Epithelial cell of prostate (primary cell): ENCODE results near the gene CST5.
"Not testable (repeated sequence)": the region's sequence is repeated elsewhere in the genome, so short reads cannot be mapped to it uniquely, and the experiment has no call there.

Source experiments
- DNase-seq: peaks from one replicate; pipeline ENCODE4 v3.0.0-alpha.2; 2011; ENCODE audit warnings: low read depth, low spot score
- H3K27ac ChIP-seq: fragments of 450-650 bp; 2 replicates; pipeline ENCODE4 v1.5.1; 2017; ENCODE audit warnings: mild to moderate bottlenecking

Gene CST5, protein sequence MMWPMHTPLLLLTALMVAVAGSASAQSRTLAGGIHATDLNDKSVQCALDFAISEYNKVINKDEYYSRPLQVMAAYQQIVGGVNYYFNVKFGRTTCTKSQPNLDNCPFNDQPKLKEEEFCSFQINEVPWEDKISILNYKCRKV

DNA sequence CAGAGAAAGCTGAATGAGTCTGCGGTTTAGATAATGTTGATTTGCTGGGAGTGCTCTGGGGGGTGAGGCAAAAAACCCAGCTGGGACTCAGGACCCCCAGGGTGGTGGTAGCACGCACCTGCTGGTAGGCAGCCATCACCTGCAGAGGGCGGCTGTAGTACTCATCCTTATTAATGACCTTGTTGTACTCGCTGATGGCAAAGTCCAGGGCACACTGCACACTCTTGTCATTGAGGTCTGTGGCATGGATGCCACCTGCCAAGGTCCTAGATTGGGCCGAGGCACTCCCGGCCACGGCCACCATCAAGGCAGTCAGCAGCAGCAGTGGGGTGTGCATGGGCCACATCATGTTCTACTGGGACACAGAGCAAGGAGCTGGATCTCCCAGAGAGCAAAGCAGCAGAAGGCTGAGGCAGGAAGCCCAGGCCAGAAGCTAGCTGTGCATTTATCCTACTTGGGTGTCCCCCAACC is at the start of gene CST5:
Gene CST5 (minus strand): TSS at position 421 of the 471 bp plus-strand sequence. CDS start 72 bp downstream, at position 349.
- no peak for DNase-seq
- H3K27ac ChIP-seq = no peak within 1 kb of the TSS

DNA sequence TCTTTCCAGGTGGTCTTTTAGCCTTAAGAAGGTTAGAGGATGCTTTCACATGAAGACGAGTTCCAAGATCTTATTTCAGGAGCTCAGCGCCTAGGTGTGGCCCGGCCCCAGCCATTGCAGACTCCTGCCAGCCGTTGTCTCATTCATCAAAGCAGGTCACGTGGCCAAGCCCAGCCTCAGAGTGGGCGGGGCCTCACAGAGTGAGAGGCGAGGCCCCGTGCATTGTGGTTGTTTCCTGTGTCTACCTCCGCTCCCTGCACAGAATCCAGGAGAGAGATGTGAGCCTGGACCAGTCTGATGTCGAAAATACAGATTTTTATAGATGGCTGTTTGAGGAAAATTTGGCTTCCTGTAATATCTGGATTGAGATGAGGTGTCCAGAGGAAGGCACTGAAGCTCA is 49.2 kb upstream of the CST5 start:
- H3K27ac ChIP-seq = no peak overlapping the region
- no peak for DNase-seq

DNA sequence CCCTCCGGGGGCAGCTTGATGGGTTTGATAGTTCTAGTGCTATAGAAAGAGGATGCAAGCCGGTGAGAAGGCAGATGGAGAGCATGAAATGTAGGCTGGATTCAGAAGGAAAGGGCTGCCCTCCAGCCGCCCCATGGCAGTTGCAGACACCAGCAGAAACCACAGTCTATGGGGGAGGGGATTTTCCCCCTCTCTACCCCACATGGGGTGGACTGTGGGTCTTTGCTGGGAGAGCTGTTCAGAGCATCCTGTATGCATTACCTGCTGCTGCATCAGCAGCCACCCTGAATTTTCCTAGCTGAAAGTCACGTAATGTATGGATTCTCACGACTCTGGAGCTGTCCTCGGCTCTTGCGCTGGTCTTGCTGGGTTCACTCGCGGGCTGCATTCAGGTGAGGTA is 48.8 kb upstream of the CST5 start:
- H3K27ac ChIP-seq = no peak overlapping the region
- DNase-seq = no peak

DNA sequence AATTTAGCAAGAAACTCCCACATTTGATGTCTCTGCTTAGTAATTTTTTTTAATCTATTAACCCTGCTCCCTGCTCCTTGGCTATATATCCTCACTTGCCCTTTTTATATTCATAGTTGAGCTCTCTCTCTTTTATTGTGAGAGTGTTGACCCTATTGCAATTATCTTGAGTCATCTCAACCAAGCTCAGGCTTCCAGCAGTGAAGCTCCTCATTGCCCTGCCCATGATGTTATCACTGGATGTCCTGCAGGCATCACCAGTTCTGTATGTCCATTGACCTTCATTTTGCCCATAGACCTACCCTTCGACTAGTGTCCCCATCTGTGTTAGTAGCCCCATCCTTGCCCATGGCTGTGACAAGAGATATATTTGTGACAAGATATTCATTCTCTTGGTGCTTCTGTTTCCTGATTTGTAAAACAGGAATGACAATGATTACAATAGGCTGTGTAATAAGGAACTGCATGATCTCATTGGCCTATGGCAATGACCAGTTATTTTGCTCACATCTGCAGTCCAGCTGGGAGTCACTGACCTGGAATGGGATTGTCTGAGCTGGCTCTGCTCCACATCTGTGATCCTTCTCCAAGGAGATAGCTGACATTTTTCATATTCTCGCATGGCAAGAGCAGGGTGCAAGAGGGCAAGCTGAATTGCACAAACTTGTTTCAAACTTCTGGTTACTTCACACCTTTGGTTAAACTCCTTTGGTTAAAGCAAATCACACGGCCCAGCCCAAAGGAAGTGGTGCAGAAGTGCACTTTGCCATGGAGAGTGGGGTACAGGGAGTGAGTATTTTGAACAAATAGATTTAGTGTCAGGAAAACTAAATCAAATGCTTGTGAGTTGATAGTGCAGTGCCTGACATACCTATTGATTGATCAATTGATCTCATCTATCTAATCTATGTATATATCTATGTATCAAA is 47.7 kb upstream of the CST5 start:
- DNase-seq = no peak
- no peak overlapping the region for H3K27ac ChIP-seq

DNA sequence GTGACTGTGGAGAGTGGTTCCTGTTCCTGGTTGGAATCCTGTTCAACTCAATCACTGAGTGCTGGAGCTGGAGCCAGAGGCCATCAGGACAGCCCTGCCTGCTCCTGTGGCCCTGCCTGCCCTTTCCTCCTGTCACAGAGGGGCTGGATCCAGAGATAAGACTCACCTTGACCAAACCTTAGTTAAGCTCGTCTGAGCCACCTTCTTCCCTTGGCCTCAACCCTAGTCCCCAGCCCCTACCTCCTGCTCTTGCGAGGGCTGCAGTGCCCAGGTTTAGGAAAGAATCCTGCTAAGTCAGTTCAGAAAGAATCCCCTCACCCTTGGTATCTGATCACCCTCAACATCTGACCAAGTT is 47.0 kb upstream of the CST5 start:
- DNase-seq = no peak
- H3K27ac ChIP-seq = no peak overlapping the region

DNA sequence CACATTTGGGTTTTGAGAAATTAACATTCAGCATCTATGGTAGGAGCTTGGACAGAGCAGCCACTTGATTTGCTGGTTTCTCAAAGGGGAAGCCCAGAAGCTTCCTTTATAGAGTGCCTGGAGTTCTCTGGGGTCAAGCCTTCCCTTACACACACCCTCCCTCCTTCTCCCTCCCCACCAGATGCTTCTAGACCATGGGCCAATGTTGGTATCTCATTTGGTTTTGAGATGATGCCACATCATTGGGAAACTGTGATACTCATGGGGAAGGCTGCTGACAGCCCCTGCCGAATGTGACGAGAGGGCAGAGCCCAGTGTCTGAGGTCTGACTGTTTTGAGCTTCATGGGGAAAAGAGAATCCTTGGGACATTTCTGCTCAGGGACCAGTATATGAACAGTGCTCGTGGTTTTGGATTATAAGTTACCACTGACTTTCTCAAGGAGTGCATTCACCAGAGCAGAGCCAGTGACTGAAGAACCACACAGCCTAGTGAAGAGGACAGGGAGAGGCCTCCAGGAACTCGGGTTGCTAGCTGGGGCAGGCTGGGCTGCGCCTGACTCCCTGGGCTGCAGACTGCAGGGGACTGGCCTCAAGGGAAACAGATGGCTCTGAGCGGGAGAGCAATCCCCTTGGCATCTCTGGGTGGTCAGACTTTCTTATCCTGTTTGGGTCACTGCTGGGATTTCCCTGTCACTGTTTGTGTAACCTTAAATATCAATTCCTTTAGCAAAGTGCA is 46.4 kb upstream of the CST5 start:
- H3K27ac ChIP-seq = no peak overlapping the region
- no peak for DNase-seq

DNA sequence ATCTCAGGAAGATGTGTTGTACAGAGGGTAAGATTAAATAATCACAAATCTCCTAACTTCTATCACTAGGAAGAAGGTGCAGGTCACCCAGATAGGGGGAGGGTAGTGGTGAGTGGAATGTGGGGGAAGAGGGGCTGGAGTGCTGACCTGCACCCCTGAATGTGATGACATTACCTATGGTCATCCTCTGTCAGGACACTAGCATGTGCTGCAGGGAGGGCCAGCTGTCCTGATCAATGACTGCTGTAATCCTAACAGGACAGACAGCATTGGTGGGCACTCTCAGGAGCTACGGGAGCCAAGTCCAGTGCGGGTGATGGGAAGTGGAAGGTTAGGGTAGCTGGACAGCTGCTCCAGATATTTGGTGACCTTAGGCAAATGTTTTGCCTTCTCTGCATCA is 45.2 kb upstream of the CST5 start:
- no peak overlapping the region for H3K27ac ChIP-seq
- DNase-seq = no peak

DNA sequence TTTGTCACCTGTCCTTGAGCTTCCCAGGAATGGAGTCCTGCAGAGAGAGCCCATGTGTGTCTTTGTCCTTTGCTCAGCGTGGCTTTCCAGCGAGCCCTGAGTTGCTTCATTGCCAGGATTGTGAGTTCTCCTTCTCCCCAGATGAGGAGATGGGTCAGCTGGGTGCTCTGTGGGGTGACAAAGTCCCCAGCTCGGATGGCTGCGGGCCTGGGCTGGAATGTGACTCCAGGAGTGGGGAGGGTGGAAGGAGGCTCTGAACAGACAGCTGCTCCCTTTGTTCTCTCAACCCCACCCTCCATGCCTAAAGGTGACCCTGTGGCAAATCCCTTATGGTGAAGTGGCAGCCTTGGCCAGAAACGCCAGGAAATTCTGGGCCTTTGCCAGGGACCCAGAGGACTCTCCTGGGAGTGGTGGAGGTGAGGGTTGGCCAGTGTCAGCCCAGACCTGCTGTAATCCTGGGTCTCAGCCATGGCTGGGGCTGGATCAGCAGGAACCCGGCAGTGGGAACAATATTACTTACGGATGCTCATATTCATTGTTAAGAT is 44.4 kb upstream of the CST5 start:
- DNase-seq = no peak
- no peak overlapping the region for H3K27ac ChIP-seq

DNA sequence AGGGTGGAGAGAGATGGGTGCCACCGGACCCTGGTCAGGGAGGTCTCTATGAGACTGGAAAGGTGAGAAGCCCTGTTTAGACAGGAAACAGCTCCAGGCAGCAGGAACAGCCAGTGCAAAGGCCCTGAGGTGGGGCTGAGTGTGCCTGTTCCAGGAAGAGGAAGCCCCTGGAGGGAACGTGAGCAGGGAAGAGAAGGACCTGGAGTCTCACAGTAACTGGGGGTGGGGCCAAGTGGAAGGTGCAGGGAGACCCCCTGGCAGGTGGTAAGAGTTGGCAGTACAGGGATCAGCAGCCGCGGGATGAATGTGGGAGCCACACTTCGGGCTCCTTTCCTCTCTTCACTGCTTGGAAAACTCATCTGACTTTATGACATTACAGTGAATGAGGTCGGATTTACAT is 43.8 kb upstream of the CST5 start:
- no peak overlapping the region for H3K27ac ChIP-seq
- DNase-seq = no peak

DNA sequence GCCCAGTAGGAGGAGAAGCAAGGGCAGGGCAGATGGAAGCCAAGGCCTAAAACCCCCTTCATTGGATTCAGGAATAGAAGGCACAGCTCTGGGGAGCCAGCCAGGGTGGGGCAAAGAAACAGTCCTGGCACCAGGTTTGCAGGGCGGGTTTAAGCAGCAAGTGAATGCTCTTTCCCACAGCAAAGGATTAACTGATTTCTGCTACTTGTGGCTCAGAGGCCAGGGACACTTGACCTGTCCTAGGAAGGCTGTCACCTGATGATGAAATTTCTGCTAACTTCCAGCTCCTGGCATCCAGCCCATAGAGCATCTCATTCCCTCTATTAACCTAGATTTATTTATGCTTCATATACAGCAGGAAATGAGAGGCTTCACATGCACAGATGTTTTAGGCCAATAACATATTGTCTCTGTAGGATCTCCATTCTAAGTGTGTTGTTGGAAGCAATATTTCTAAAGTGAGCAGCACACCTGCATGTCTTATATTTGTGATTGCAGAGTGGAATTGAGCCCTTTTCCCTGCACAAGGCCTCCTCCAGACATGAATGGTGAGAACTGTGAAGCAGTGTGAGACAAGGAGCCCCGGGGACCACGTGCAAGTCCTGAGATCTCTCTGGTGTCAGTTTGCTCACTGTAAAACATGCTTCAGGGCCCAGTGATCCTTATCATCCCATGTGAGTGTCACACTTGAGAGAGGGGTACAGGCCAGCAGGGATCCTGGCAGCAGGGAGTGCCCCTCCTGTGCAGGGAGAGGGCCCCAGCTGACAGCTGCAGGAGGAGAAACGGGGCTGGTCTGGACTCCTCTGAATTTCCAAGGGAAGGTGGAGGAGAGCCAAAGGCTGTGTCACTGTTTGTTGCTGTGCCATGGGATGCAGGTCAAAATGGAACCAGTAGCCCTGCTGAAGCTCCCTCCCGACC is 41.1 kb upstream of the CST5 start:
- no peak overlapping the region for H3K27ac ChIP-seq
- DNase-seq = no peak

DNA sequence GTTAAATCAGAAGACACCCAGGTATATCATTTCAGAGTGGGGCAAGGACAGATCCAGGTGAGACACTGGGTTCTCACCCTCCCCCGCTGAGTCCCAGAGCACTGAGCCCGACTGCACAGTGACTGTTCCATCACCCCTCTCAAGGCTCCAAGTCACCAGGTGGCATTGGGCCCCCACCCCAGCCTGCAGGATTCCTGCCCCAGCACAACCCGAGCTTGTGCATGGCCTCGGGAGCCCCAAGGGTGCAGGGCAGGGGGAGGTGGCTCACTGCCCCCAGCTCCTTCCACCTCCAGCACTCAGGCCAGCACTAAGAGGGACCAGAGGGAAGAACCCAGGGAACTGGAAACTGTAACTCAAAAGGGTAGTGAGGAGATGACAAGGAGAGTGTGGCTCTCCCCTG is 39.3 kb upstream of the CST5 start:
- no peak overlapping the region for H3K27ac ChIP-seq
- no peak for DNase-seq

DNA sequence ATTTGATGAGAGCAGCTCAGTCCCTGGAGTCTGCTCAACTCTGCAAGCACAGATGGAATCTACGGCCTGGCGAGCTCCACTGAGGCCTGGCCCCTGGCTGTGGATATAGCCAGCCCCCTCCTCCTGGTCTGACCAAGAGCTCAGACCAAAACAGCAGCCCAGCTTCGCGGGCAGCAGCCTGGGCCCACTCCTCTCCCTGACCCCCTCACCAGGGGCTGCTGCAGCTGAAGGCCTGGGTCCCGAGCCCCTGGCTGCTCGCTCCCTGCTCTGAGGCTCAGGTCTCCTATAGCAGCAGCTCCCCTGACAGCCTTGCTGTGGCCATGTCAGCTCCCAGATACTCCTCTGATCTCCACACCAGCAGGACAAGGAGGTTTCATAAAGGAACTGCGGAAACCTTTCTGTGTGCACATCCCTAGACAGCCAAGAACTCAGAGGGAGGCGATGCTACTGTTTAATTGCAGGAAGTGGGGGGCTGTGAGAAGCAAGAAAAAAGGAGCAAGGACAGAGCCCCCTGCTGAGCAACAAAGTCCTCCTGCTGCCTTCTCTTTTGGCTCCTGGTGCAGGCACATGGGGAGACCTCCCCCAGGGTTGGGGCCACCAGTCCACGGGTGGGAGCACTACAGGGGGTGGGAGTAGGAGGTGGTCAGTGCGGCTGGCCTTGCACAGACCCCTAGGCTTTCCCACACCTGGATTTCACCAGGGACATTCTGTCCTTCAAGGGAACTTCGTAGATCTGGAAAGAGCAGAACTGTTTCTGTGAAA is 38.7 kb upstream of the CST5 start:
- DNase-seq = no peak
- H3K27ac ChIP-seq = no peak overlapping the region

DNA sequence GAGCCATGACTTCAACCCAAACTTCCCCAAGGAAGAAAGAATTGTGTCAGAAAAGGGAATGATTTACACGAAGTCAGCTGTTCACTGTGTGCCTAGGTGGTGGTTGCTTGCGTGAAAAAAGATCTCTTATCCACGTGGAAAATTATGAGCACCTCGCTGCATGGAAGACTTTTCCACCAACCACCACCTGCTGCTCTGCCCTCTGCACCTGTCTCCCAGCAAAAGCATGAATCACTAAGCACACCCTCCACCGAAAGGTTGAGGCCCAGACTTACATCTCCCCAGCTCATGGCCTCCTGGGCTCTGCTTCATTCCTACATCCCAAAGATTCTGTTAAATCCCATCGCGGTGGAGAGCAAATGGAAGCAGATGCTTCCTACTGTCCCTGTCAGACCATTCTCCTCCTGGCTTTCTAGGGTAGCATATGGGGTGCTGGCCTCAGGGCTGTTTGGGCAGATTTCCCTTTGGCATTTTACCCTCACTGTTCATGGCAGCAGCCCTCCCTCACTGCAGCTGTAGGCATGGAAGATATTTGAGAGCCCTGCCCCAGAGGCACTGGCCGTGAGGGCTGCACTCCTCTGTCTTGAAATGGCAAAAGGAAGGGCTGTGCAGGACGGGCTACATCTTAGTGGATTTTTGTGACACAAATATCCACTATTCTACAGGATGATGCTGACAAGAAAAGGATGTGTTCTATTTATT is 37.6 kb upstream of the CST5 start:
- H3K27ac ChIP-seq = no peak overlapping the region
- DNase-seq = no peak

DNA sequence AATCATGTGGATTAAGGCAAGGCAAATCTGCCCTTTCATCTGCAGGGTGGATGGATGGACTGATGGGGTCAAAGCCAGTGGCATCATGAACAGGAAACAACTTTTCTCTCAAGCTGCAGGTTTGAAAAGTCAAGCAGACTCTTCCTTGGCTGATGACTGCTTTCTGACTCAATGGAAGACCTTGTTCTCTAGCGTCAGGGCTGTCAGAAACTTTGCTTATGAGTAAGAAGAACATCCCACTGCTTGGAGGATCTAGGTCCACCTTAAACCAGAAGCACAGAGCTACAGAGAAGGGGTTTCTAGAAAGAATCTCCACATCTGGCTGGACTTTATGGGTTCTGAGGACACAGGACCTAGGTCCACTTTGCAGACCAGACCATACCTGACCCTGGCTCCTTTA is 36.3 kb upstream of the CST5 start:
- H3K27ac ChIP-seq = no peak overlapping the region
- no peak for DNase-seq

DNA sequence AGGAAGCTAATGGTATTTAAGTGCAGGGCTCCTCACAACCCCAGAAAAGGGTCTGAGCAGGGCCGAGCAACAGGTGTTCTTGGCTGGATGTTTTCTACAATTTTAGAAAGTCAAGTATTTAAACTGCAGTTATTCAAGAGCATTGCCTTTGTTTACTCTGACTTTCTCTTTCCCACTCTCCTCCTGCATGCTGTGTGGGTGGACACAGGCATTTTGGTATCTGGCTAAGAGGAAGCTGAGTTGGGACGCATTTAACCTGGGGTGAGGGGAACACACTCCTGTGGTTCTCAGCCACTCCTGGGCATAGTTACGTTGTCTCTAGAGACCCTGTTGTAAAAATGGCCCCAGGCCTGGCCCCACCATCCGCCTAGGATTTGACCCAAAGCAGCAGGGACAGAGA is 34.9 kb upstream of the CST5 start:
- not testable (repeated sequence) for H3K27ac ChIP-seq, DNase-seq

DNA sequence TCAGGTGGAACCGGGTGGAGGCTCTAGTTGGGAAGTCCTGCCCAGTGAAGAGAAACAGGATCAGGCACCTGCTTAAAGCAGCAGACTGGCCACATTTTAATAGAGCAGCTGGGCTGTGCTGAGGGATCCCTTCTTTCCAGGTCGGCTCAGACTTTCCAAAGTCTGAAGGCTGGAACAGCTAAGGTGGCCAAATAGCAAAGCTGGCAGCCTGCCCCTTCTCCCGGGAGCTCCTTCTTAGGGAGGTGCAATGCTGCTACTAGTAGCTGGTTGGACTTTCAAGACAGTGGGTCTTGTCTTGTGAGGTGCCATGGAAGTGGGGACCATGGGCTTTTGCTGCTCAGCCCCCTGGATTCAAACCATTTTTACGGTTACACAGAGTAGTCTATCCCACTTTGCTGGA is 30.7 kb upstream of the CST5 start:
- no peak for DNase-seq
- H3K27ac ChIP-seq = no peak overlapping the region

DNA sequence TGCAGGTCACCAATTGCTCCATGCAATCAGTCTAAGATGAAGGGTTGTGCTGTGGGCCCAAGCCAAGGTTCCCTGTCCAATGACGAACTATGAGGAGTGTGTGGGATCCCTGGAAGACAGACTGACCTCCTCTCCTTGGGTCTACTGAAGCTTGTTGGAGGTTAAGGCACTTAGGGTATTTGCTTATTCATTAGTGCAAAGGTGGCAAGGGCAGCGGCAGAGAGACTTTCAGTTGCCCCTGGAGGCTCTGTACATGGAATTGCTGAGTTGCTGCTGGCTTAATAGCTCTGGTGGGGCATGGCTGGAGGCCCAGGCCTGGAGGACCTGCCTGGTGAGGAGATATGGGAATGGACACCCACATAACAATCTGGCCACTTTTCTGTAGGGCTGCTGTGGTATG is 29.8 kb upstream of the CST5 start:
- H3K27ac ChIP-seq = no peak overlapping the region
- DNase-seq = no peak

DNA sequence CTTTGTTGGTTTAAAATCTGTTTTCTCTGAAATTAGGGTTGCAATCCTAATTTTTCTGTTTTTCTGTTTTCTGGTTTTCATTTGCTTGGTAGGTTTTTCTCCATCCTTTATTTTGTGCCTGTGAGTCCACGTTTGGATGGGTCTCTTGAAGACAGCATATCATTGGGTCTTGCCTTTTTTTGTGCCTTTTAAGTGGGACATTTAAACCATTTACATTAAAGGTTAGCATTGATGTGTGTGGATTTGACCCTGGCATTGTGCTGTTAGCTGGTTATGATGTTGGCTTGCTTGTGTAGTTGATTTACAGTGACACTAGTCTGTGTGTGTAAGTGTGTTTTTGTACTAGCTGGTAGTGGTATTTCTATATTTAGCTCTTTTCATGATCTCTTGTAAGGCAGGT is 28.0 kb upstream of the CST5 start:
- DNase-seq = no peak
- no peak overlapping the region for H3K27ac ChIP-seq

DNA sequence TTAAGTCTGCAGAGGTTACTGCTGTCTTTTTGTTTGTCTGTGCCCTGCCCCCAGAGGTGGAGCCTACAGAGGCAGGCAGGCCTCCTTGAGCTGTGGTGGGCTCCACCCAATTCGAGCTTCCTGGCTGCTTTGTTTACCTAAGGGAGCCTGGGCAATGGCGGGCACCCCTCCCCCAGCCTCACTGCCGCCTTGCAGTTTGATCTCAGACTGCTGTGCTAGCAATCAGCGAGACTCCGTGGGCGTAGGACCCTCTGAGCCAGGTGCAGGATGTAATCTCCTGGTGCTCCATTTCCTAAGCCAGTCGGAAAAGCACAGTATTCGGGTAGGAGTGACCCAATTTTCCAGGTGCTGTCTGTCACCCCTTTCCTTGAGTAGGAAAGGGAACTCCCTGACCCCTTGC is 22.8 kb upstream of the CST5 start:
- not testable (repeated sequence) for H3K27ac ChIP-seq, DNase-seq
